ENCODE data around the gene TERT. TPM values are rescaled to one million over a fixed set of nuclear protein-coding genes. Genes with fewer than 3 reads are reported as not detected.
"Not testable (repeated sequence)": the region's sequence is repeated elsewhere in the genome, so short reads cannot be mapped to it uniquely, and the experiment has no call there.

TERT gene
- total RNA-seq, 3 donors from 2014 or later: 2.1 to 5.0 (median 2.8) TPM

- H3K4me3 ChIP-seq: no peak overlapping the region
- peak; percentile 66 to 77 (median 73) for DNase-seq
- ATAC-seq: peak; percentile 74
- TF ChIP-seq, protein P1, sequence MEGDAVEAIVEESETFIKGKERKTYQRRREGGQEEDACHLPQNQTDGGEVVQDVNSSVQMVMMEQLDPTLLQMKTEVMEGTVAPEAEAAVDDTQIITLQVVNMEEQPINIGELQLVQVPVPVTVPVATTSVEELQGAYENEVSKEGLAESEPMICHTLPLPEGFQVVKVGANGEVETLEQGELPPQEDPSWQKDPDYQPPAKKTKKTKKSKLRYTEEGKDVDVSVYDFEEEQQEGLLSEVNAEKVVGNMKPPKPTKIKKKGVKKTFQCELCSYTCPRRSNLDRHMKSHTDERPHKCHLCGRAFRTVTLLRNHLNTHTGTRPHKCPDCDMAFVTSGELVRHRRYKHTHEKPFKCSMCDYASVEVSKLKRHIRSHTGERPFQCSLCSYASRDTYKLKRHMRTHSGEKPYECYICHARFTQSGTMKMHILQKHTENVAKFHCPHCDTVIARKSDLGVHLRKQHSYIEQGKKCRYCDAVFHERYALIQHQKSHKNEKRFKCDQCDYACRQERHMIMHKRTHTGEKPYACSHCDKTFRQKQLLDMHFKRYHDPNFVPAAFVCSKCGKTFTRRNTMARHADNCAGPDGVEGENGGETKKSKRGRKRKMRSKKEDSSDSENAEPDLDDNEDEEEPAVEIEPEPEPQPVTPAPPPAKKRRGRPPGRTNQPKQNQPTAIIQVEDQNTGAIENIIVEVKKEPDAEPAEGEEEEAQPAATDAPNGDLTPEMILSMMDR (IDR thresholded peaks at IDR 0.05): no peak
- no peaks in the 10 kb centered on the region for H3K36me3 ChIP-seq (ENCODE audit: low read depth)
- no peaks in the 10 kb centered on the region for H3K9me3 ChIP-seq
- peaks cover 14% of the 10 kb centered on the region for H3K4me1 ChIP-seq (ENCODE audit: low read depth)
- intact Hi-C loops (cut with DNase I, micrococcal nuclease): no loop called here
These were observed 3.2 kb downstream of the TERT start for GRCh38 chr5:1291611-1292080.

GRCh38 chr5:1290956-1291355 lies 3.9 kb downstream of the TERT start:
- H3K4me3 ChIP-seq; H3K36me3 ChIP-seq (ENCODE audit: low read depth); intact Hi-C loops (cut with DNase I, micrococcal nuclease); H3K9me3 ChIP-seq; ATAC-seq: not testable (repeated sequence)
- H3K4me1 ChIP-seq (ENCODE audit: low read depth): peaks cover 14% of the 10 kb centered on the region
- DNase-seq: peak in 2 of 3 donors; percentile 53 to 60

DNA sequence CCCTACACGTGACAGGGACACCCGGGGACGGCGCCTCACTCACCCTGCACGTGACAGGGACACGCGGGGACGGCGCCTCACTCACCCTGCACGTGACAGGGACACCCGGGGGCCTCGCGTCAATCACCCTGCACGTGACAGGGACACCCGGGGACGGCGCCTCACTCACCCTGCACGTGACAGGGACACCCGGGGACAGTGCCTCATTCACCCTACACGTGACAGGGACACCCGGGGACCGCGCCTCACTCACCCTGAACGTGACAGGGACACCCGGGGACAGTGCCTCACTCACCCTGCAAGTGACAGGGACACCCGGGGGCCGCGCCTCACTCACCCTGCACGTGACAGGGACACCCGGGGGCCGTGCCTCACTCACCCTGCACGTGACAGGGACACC lies 5.3 kb downstream of the TERT start:
- H3K4me3 ChIP-seq; H3K36me3 ChIP-seq (ENCODE audit: low read depth); ATAC-seq; H3K9me3 ChIP-seq; intact Hi-C loops (cut with DNase I, micrococcal nuclease): not testable (repeated sequence)
- peak in 1 of 3 donors; percentile 17 for DNase-seq
- H3K4me1 ChIP-seq (ENCODE audit: low read depth): peaks cover 11% of the 10 kb centered on the region

- TF ChIP-seq, protein P1 (IDR thresholded peaks at IDR 0.05): no peak
- Histone ChIP-seq H3K4me1 (ENCODE audit: low read depth) (peaks cover 5% of the 10 kb centered on the region), H3K36me3 (ENCODE audit: low read depth) (no peaks in the 10 kb centered on the region), H3K4me3 (no peak overlapping the region), H3K9me3 (no peaks in the 10 kb centered on the region)
- intact Hi-C loops (cut with DNase I, micrococcal nuclease): no loop called here
- no peak for ATAC-seq
- peak in 1 of 3 donors; percentile 16 for DNase-seq
These were observed 6.2 kb downstream of the TERT start for GRCh38 chr5:1288439-1289335.

GRCh38 chr5:1285883-1286291 lies 9.0 kb downstream of the TERT start:
- intact Hi-C loops (cut with DNase I, micrococcal nuclease): no loop called here
- H3K4me1 ChIP-seq (ENCODE audit: low read depth): no peaks in the 10 kb centered on the region
- no peaks in the 10 kb centered on the region for H3K36me3 ChIP-seq (ENCODE audit: low read depth)
- no peak overlapping the region for H3K4me3 ChIP-seq
- H3K9me3 ChIP-seq: no peaks in the 10 kb centered on the region
- no peak for ATAC-seq
- TF ChIP-seq, protein P1 (IDR thresholded peaks at IDR 0.05): no peak
- peak in 1 of 3 donors; percentile 7 for DNase-seq

- Histone ChIP-seq H3K4me3 (no peak overlapping the region), H3K36me3 (ENCODE audit: low read depth) (no peaks in the 10 kb centered on the region), H3K4me1 (ENCODE audit: low read depth) (no peaks in the 10 kb centered on the region), H3K9me3 (no peaks in the 10 kb centered on the region)
- DNase-seq (peak in 1 of 3 donors; percentile 16), ATAC-seq (no peak)
- intact Hi-C loops (cut with DNase I, micrococcal nuclease): no loop called here
- TF ChIP-seq, protein P1 (IDR thresholded peaks at IDR 0.05): no peak
These were observed 9.7 kb downstream of the TERT start for GRCh38 chr5:1285141-1285540.

DNA sequence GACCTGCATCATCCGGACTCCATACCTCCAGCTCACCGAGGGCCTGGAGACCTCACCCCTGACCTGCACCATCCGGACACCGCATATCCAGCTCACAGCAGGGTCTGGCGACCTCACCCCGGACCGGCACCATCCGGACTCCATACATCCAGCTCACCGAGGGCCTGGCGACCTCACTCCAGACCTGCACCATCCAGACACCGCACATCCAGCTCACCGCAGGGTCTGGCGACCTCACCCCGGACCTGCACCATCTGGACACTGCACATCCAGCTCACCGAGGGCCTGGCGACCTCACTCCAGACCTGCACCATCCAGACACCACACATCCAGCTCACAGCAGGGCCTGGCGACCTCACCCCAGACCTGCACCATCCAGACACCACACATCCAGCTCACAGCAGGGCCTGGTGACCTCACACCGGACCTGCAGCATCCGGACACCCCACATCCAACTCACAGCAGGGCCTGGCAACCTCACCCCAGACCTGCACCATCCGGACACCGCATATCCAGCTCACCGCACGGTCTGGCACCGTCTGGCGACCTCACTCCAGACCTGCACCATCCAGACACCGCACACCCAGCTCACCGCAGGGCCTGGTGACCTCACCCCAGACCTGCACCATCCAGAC lies 10.4 kb downstream of the TERT start:
- intact Hi-C loops (cut with DNase I, micrococcal nuclease); H3K9me3 ChIP-seq; H3K36me3 ChIP-seq (ENCODE audit: low read depth); H3K4me1 ChIP-seq (ENCODE audit: low read depth); ATAC-seq; H3K4me3 ChIP-seq: not testable (repeated sequence)
- DNase-seq: peak in 1 of 3 donors; percentile 3

DNA sequence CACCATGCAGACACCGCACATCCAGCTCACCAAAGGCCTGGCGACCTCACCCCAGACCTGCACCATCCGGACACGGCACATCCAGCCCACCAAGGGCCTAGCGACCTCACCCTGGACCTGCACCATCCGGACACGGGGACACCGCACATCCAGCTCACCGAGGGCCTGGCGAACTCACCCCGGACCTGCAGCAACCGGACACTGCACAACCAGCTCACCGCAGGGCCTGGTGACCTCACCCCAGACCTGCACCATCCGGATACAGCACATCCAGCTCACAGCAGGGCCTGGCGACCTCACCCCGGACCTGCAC lies 11.2 kb downstream of the TERT start:
- H3K36me3 ChIP-seq (ENCODE audit: low read depth); H3K9me3 ChIP-seq; intact Hi-C loops (cut with DNase I, micrococcal nuclease); H3K4me3 ChIP-seq; H3K4me1 ChIP-seq (ENCODE audit: low read depth); ATAC-seq: not testable (repeated sequence)
- peak in 2 of 3 donors; percentile 11 to 12 for DNase-seq

DNA sequence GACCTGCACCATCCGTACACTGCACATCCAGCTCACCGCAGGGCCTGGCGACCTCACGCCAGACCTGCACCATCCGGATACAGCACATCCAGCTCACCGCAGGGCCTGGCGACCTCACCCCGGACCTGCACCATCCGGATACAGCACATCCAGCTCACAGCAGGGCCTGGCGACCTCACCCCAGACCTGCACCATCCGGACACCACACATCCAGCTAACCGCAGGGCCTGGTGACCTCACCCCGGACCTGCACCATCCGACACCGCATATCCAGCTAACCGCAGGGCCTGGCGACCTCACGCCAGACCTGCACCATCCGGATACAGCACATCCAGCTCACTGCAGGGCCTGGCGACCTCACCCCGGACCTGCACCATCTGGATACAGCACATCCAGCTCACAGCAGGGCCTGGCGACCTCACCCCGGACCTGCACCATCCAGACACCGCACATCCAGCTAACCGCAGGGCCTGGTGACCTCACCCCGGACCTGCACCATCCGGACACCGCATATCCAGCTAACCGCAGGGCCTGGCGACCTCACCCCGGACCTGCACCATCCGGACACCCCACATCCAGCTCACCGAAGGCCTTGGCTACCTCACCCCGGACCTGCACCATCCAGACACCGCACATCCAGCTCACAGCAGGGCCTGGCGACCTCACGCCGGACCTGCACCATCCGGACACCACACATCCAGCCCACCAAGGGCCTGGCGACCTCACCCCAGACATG lies 11.7 kb downstream of the TERT start:
- peak in 2 of 3 donors; percentile 12 to 24 for DNase-seq
- H3K9me3 ChIP-seq; H3K4me3 ChIP-seq; H3K36me3 ChIP-seq (ENCODE audit: low read depth); H3K4me1 ChIP-seq (ENCODE audit: low read depth); ATAC-seq; intact Hi-C loops (cut with DNase I, micrococcal nuclease): not testable (repeated sequence)

Measured in mucosa of descending colon (tissue), 3 donors.